HG02678 (cell line): ENCODE results near the gene TMEM108.

ENCODE experiments used
- ATAC-seq: cut with Tn5 transposase; IDR thresholded peaks from one replicate; pipeline ENCODE4 v1.9.1; 2021; ENCODE audit warnings: mild to moderate bottlenecking, moderate library complexity; ENCODE audit not compliant: unreplicated experiment

The TMEM108 gene

GRCh38 chr3:133270631-133271030, 232.4 kb downstream of the TMEM108 start:
- no peak for ATAC-seq

GRCh38 chr3:133271042-133271441, 232.9 kb downstream of the TMEM108 start:
- ATAC-seq = no peak

GRCh38 chr3:133271539-133271938, 233.3 kb downstream of the TMEM108 start:
- no peak for ATAC-seq

- no peak for ATAC-seq
Measured at GRCh38 chr3:133273346-133273745, 235.2 kb downstream of the TMEM108 start.

- no peak for ATAC-seq
Measured at GRCh38 chr3:133274477-133274876, 236.3 kb downstream of the TMEM108 start.

- ATAC-seq = no peak
Measured at GRCh38 chr3:133276594-133276993, 238.4 kb downstream of the TMEM108 start.

GRCh38 chr3:133277813-133278212, 239.6 kb downstream of the TMEM108 start:
- ATAC-seq = no peak

- no peak for ATAC-seq
Measured at GRCh38 chr3:133278260-133279043, 240.3 kb downstream of the TMEM108 start.

GRCh38 chr3:133280586-133280985, 242.4 kb downstream of the TMEM108 start:
- no peak for ATAC-seq

- no peak for ATAC-seq
Measured at GRCh38 chr3:133282236-133282635, 244.0 kb downstream of the TMEM108 start.

GRCh38 chr3:133283958-133284807, 246.0 kb downstream of the TMEM108 start:
- ATAC-seq = no peak

GRCh38 chr3:133289322-133289721, 251.1 kb downstream of the TMEM108 start:
- no peak for ATAC-seq

GRCh38 chr3:133292296-133292695, 254.1 kb downstream of the TMEM108 start:
- ATAC-seq = no peak

GRCh38 chr3:133293397-133294110, 255.4 kb downstream of the TMEM108 start:
- no peak for ATAC-seq

GRCh38 chr3:133294253-133294652, 256.1 kb downstream of the TMEM108 start:
- no peak for ATAC-seq

- ATAC-seq = no peak
Measured at GRCh38 chr3:133295199-133295901, 257.2 kb downstream of the TMEM108 start.

GRCh38 chr3:133295944-133296917, 258.0 kb downstream of the TMEM108 start:
- no peak for ATAC-seq

- no peak for ATAC-seq
Measured at GRCh38 chr3:133296981-133297380, 258.8 kb downstream of the TMEM108 start.

GRCh38 chr3:133300102-133300501, 261.9 kb downstream of the TMEM108 start:
- no peak for ATAC-seq

- no peak for ATAC-seq
Measured at GRCh38 chr3:133301194-133301593, 263.0 kb downstream of the TMEM108 start.
